Endothelial cell of umbilical vein (primary cell): Measurements from ENCODE around the gene SPDYE6.
"Not testable (repeated sequence)": the region's sequence is repeated elsewhere in the genome, so short reads cannot be mapped to it uniquely, and the experiment has no call there.

Source experiments
- CTCF ChIP-seq, 2 donors: IDR thresholded peaks; 1 replicate in 1 of 2; 2 replicates in 1 of 2; pipeline ENCODE4 v1.5.1; 2011; ENCODE audit warnings: low read length in 2 of 2, mild to moderate bottlenecking in 2 of 2, moderate library complexity in 2 of 2, control low read depth in 1 of 2, inconsistent platforms in 1 of 2, low read depth in 1 of 2; ENCODE audit not compliant: insufficient read depth in 1 of 2; ENCODE audit errors: extremely low read depth in 1 of 2
- EZH2 ChIP-seq: IDR thresholded peaks from 2 replicates; pipeline ENCODE4 v1.6.1; 2012; ENCODE audit warnings: borderline replicate concordance, low read depth, mild to moderate bottlenecking, moderate library complexity, low read length, inconsistent platforms; ENCODE audit not compliant: severe bottlenecking
- FOS ChIP-seq: IDR thresholded peaks from 2 replicates; pipeline ENCODE4 v1.6.1; 2011; ENCODE audit warnings: mild to moderate bottlenecking, low read length, moderate library complexity, borderline replicate concordance; ENCODE audit not compliant: insufficient read depth
- GATA2 ChIP-seq: IDR thresholded peaks from 2 replicates; pipeline ENCODE4 v1.7.0; 2011; ENCODE audit warnings: low read depth, mild to moderate bottlenecking, moderate library complexity, mixed read lengths, low read length; ENCODE audit not compliant: insufficient read length, insufficient read depth
- JUN ChIP-seq: IDR thresholded peaks from 2 replicates; pipeline ENCODE4 v1.6.1; 2011; ENCODE audit warnings: borderline replicate concordance, low read depth; ENCODE audit not compliant: insufficient read length, insufficient read depth
- MAX ChIP-seq: IDR thresholded peaks from 2 replicates; pipeline ENCODE4 v1.6.1; 2011; ENCODE audit not compliant: insufficient read depth, insufficient read length
- MYC ChIP-seq: IDR thresholded peaks from one replicate; pipeline ENCODE4 v1.6.1; 2011; ENCODE audit warnings: mild to moderate bottlenecking, low read depth, low read length
- POLR2A ChIP-seq: IDR thresholded peaks from 2 replicates; pipeline ENCODE4 v1.6.1; 2012; ENCODE audit warnings: low read depth, mild to moderate bottlenecking, control low read depth, low read length
- POLR2AphosphoS5 ChIP-seq: IDR thresholded peaks from 2 replicates; pipeline ENCODE4 v1.6.1; 2012; ENCODE audit warnings: low read depth, mild to moderate bottlenecking, control low read depth, low read length, moderate library complexity; ENCODE audit not compliant: insufficient read depth

- not testable (repeated sequence) for TF ChIP-seq CTCF (IDR thresholded peaks at IDR 0.05; ENCODE audit: extremely low read depth in 1 of 2, insufficient read depth in 1 of 2, low read depth in 1 of 2, low read length in 2 of 2); POLR2A; MAX; EZH2; MYC; GATA2; POLR2AphosphoS5; JUN; FOS
Measured at GRCh38 chr7:102335574-102335973, 20.7 kb downstream of the SPDYE6 start.
